ENCODE data around the gene KRTAP13-1. TPM values are rescaled to one million over a fixed set of nuclear protein-coding genes. Genes with fewer than 3 reads are reported as not detected.

The KRTAP13-1 gene
- polyA plus RNA-seq, 2 of the 4 experiments (the other 2 are of a cell fraction) = not detected

DNA sequence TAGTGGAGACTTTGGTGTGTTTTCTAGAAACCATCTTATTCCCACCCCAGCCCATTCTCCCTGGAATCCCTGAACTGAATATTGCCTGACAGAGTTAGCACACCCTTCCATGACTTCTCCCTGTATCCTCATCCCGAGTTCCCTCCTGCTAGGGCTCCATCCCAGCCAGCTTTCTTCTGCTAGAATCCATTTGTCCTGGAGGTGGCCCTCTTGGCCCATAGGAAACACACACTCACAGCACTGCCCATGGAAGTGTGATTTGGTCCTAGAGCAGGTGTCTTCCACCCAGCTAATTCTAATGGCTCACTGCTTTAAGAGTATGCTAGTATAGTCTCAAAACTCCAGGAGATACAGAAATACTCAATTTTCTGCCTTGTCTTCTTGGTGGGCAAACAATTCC lies 48.4 kb downstream of the KRTAP13-1 start:
- Histone ChIP-seq H3K4me1 (no peaks in the 10 kb centered on the region), H3K4me2 (no peak overlapping the region), H3K27ac (no peak overlapping the region), H3K4me3 (no peak overlapping the region), H3K9me3 (no peaks in the 10 kb centered on the region)
- TF ChIP-seq EHF (CRISPR knock-in tag; IDR thresholded peaks at IDR 0.05) (no peak), ZSCAN20 (CRISPR knock-in tag; IDR thresholded peaks at IDR 0.05) (no peak), CBX2 (IDR thresholded peaks at IDR 0.05; ENCODE audit: borderline replicate concordance, low read depth) (no peak), HDAC2 (IDR thresholded peaks at IDR 0.05) (no peak), RARB (CRISPR knock-in tag; IDR thresholded peaks at IDR 0.05) (no peak), ZNF302 (CRISPR knock-in tag; IDR thresholded peaks at IDR 0.05) (no peak), GATA3 (IDR thresholded peaks at IDR 0.05; ENCODE audit: borderline replicate concordance) (no peak)
- TF ChIP-seq, protein P1, sequence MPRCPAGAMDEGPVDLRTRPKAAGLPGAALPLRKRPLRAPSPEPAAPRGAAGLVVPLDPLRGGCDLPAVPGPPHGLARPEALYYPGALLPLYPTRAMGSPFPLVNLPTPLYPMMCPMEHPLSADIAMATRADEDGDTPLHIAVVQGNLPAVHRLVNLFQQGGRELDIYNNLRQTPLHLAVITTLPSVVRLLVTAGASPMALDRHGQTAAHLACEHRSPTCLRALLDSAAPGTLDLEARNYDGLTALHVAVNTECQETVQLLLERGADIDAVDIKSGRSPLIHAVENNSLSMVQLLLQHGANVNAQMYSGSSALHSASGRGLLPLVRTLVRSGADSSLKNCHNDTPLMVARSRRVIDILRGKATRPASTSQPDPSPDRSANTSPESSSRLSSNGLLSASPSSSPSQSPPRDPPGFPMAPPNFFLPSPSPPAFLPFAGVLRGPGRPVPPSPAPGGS (IDR thresholded peaks at IDR 0.05) = no peak
- ATAC-seq (no peak), DNase-seq (ENCODE audit: low read depth in 1 of 2, low spot score in 1 of 2) (no peak), FAIRE-seq (no peak)
- POLR2A ChIA-PET = no interaction called here
- CTCF ChIA-PET = no interaction called here
- WGBS (ENCODE audit: missing lambda C conversion rate) = 0% methylated on average over 1 of the region's 1 CpG

Small RNA genes within 50 kb of the gene (small RNA-seq; reads per million reads assigned to genes)
- gene KRTAP23-1 (0 reads per million in 6 experiments), gene MIR4327 (0 reads per million in 6 experiments)

Other genes starting within 250 kb of the KRTAP13-1 start
- not detected in 2 replicates for gene CLDN17, start 229.2 kb upstream of the KRTAP13-1 start, polyA plus RNA-seq (2011; rRNA removed)
- gene CLDN17, start 229.2 kb upstream of the KRTAP13-1 start, polyA plus RNA-seq (2017; fragmentation: RNase III; extraction: RNeasy Plus Mini Kit Qiagen cat#74134 plus additional on column Dnase treatment) = not detected in 3 replicates
- not detected in 2 replicates for gene CLDN8, start 179.9 kb upstream of the KRTAP13-1 start, polyA plus RNA-seq (2011; rRNA removed)
- gene CLDN8, start 179.9 kb upstream of the KRTAP13-1 start, polyA plus RNA-seq (2017; fragmentation: RNase III; extraction: RNeasy Plus Mini Kit Qiagen cat#74134 plus additional on column Dnase treatment) = not detected in 3 replicates
- gene KRTAP24-1, start 113.1 kb upstream of the KRTAP13-1 start, polyA plus RNA-seq (2011; rRNA removed) = not detected in 2 replicates
- not detected in 3 replicates for gene KRTAP24-1, start 113.1 kb upstream of the KRTAP13-1 start, polyA plus RNA-seq (2017; fragmentation: RNase III; extraction: RNeasy Plus Mini Kit Qiagen cat#74134 plus additional on column Dnase treatment)
- gene KRTAP25-1, start 106.5 kb upstream of the KRTAP13-1 start, polyA plus RNA-seq (2011; rRNA removed) = not detected in 2 replicates
- not detected in 3 replicates for gene KRTAP25-1, start 106.5 kb upstream of the KRTAP13-1 start, polyA plus RNA-seq (2017; fragmentation: RNase III; extraction: RNeasy Plus Mini Kit Qiagen cat#74134 plus additional on column Dnase treatment)
- not detected in 2 replicates for gene KRTAP26-1, start 75.7 kb upstream of the KRTAP13-1 start, polyA plus RNA-seq (2011; rRNA removed)
- not detected in 3 replicates for gene KRTAP26-1, start 75.7 kb upstream of the KRTAP13-1 start, polyA plus RNA-seq (2017; fragmentation: RNase III; extraction: RNeasy Plus Mini Kit Qiagen cat#74134 plus additional on column Dnase treatment)
- gene KRTAP27-1, start 58.3 kb upstream of the KRTAP13-1 start, polyA plus RNA-seq (2011; rRNA removed) = not detected in 2 replicates
- not detected in 3 replicates for gene KRTAP27-1, start 58.3 kb upstream of the KRTAP13-1 start, polyA plus RNA-seq (2017; fragmentation: RNase III; extraction: RNeasy Plus Mini Kit Qiagen cat#74134 plus additional on column Dnase treatment)
- gene KRTAP23-1, start 47.4 kb upstream of the KRTAP13-1 start, polyA plus RNA-seq (2011; rRNA removed) = not detected in 2 replicates
- gene KRTAP23-1, start 47.4 kb upstream of the KRTAP13-1 start, polyA plus RNA-seq (2017; fragmentation: RNase III; extraction: RNeasy Plus Mini Kit Qiagen cat#74134 plus additional on column Dnase treatment) = not detected in 3 replicates
- not detected in 2 replicates for gene KRTAP13-2, start 23.8 kb upstream of the KRTAP13-1 start, polyA plus RNA-seq (2011; rRNA removed)
- not detected in 3 replicates for gene KRTAP13-2, start 23.8 kb upstream of the KRTAP13-1 start, polyA plus RNA-seq (2017; fragmentation: RNase III; extraction: RNeasy Plus Mini Kit Qiagen cat#74134 plus additional on column Dnase treatment)
- gene KRTAP13-3, start 29.9 kb downstream of the KRTAP13-1 start, polyA plus RNA-seq (2011; rRNA removed) = not detected in 2 replicates
- gene KRTAP13-3, start 29.9 kb downstream of the KRTAP13-1 start, polyA plus RNA-seq (2017; fragmentation: RNase III; extraction: RNeasy Plus Mini Kit Qiagen cat#74134 plus additional on column Dnase treatment) = not detected in 3 replicates
- not detected in 2 replicates for gene KRTAP13-4, start 34.2 kb downstream of the KRTAP13-1 start, polyA plus RNA-seq (2011; rRNA removed)
- gene KRTAP13-4, start 34.2 kb downstream of the KRTAP13-1 start, polyA plus RNA-seq (2017; fragmentation: RNase III; extraction: RNeasy Plus Mini Kit Qiagen cat#74134 plus additional on column Dnase treatment) = not detected in 3 replicates
- not detected in 2 replicates for gene KRTAP15-1, start 44.2 kb downstream of the KRTAP13-1 start, polyA plus RNA-seq (2011; rRNA removed)
- not detected in 3 replicates for gene KRTAP15-1, start 44.2 kb downstream of the KRTAP13-1 start, polyA plus RNA-seq (2017; fragmentation: RNase III; extraction: RNeasy Plus Mini Kit Qiagen cat#74134 plus additional on column Dnase treatment)
- not detected in 2 replicates for gene KRTAP19-1, start 84.3 kb downstream of the KRTAP13-1 start, polyA plus RNA-seq (2011; rRNA removed)
- not detected in 3 replicates for gene KRTAP19-1, start 84.3 kb downstream of the KRTAP13-1 start, polyA plus RNA-seq (2017; fragmentation: RNase III; extraction: RNeasy Plus Mini Kit Qiagen cat#74134 plus additional on column Dnase treatment)
- gene KRTAP19-2, start 91.4 kb downstream of the KRTAP13-1 start, polyA plus RNA-seq (2011; rRNA removed) = not detected in 2 replicates
- not detected in 3 replicates for gene KRTAP19-2, start 91.4 kb downstream of the KRTAP13-1 start, polyA plus RNA-seq (2017; fragmentation: RNase III; extraction: RNeasy Plus Mini Kit Qiagen cat#74134 plus additional on column Dnase treatment)
- gene KRTAP19-3, start 96.0 kb downstream of the KRTAP13-1 start, polyA plus RNA-seq (2011; rRNA removed) = not detected in 2 replicates
- not detected in 3 replicates for gene KRTAP19-3, start 96.0 kb downstream of the KRTAP13-1 start, polyA plus RNA-seq (2017; fragmentation: RNase III; extraction: RNeasy Plus Mini Kit Qiagen cat#74134 plus additional on column Dnase treatment)
- not detected in 2 replicates for gene KRTAP19-4, start 101.1 kb downstream of the KRTAP13-1 start, polyA plus RNA-seq (2011; rRNA removed)
- not detected in 3 replicates for gene KRTAP19-4, start 101.1 kb downstream of the KRTAP13-1 start, polyA plus RNA-seq (2017; fragmentation: RNase III; extraction: RNeasy Plus Mini Kit Qiagen cat#74134 plus additional on column Dnase treatment)
- gene KRTAP19-5, start 106.1 kb downstream of the KRTAP13-1 start, polyA plus RNA-seq (2011; rRNA removed) = not detected in 2 replicates
- gene KRTAP19-5, start 106.1 kb downstream of the KRTAP13-1 start, polyA plus RNA-seq (2017; fragmentation: RNase III; extraction: RNeasy Plus Mini Kit Qiagen cat#74134 plus additional on column Dnase treatment) = not detected in 3 replicates
- not detected in 2 replicates for gene KRTAP19-6, start 145.8 kb downstream of the KRTAP13-1 start, polyA plus RNA-seq (2011; rRNA removed)
- gene KRTAP19-6, start 145.8 kb downstream of the KRTAP13-1 start, polyA plus RNA-seq (2017; fragmentation: RNase III; extraction: RNeasy Plus Mini Kit Qiagen cat#74134 plus additional on column Dnase treatment) = not detected in 3 replicates
- not detected in 2 replicates for gene KRTAP19-7, start 165.3 kb downstream of the KRTAP13-1 start, polyA plus RNA-seq (2011; rRNA removed)
- not detected in 3 replicates for gene KRTAP19-7, start 165.3 kb downstream of the KRTAP13-1 start, polyA plus RNA-seq (2017; fragmentation: RNase III; extraction: RNeasy Plus Mini Kit Qiagen cat#74134 plus additional on column Dnase treatment)
- not detected in 2 replicates for gene KRTAP22-2, start 194.4 kb downstream of the KRTAP13-1 start, polyA plus RNA-seq (2011; rRNA removed)
- not detected in 3 replicates for gene KRTAP22-2, start 194.4 kb downstream of the KRTAP13-1 start, polyA plus RNA-seq (2017; fragmentation: RNase III; extraction: RNeasy Plus Mini Kit Qiagen cat#74134 plus additional on column Dnase treatment)
- not detected in 2 replicates for gene KRTAP6-3, start 196.4 kb downstream of the KRTAP13-1 start, polyA plus RNA-seq (2011; rRNA removed)
- gene KRTAP6-3, start 196.4 kb downstream of the KRTAP13-1 start, polyA plus RNA-seq (2017; fragmentation: RNase III; extraction: RNeasy Plus Mini Kit Qiagen cat#74134 plus additional on column Dnase treatment) = not detected in 3 replicates
- not detected in 2 replicates for gene KRTAP6-2, start 202.9 kb downstream of the KRTAP13-1 start, polyA plus RNA-seq (2011; rRNA removed)
- not detected in 3 replicates for gene KRTAP6-2, start 202.9 kb downstream of the KRTAP13-1 start, polyA plus RNA-seq (2017; fragmentation: RNase III; extraction: RNeasy Plus Mini Kit Qiagen cat#74134 plus additional on column Dnase treatment)
- not detected in 2 replicates for gene KRTAP22-1, start 205.1 kb downstream of the KRTAP13-1 start, polyA plus RNA-seq (2011; rRNA removed)
- not detected in 3 replicates for gene KRTAP22-1, start 205.1 kb downstream of the KRTAP13-1 start, polyA plus RNA-seq (2017; fragmentation: RNase III; extraction: RNeasy Plus Mini Kit Qiagen cat#74134 plus additional on column Dnase treatment)
- gene KRTAP6-1, start 217.9 kb downstream of the KRTAP13-1 start, polyA plus RNA-seq (2011; rRNA removed) = not detected in 2 replicates
- not detected in 3 replicates for gene KRTAP6-1, start 217.9 kb downstream of the KRTAP13-1 start, polyA plus RNA-seq (2017; fragmentation: RNase III; extraction: RNeasy Plus Mini Kit Qiagen cat#74134 plus additional on column Dnase treatment)
- not detected in 2 replicates for gene KRTAP20-1, start 220.4 kb downstream of the KRTAP13-1 start, polyA plus RNA-seq (2011; rRNA removed)
- not detected in 3 replicates for gene KRTAP20-1, start 220.4 kb downstream of the KRTAP13-1 start, polyA plus RNA-seq (2017; fragmentation: RNase III; extraction: RNeasy Plus Mini Kit Qiagen cat#74134 plus additional on column Dnase treatment)
- not detected in 2 replicates for gene KRTAP20-4, start 224.6 kb downstream of the KRTAP13-1 start, polyA plus RNA-seq (2011; rRNA removed)
- not detected in 3 replicates for gene KRTAP20-4, start 224.6 kb downstream of the KRTAP13-1 start, polyA plus RNA-seq (2017; fragmentation: RNase III; extraction: RNeasy Plus Mini Kit Qiagen cat#74134 plus additional on column Dnase treatment)
- gene KRTAP20-2, start 239.2 kb downstream of the KRTAP13-1 start, polyA plus RNA-seq (2011; rRNA removed) = not detected in 2 replicates
- not detected in 3 replicates for gene KRTAP20-2, start 239.2 kb downstream of the KRTAP13-1 start, polyA plus RNA-seq (2017; fragmentation: RNase III; extraction: RNeasy Plus Mini Kit Qiagen cat#74134 plus additional on column Dnase treatment)
- not detected in 2 replicates for gene KRTAP20-3, start 246.8 kb downstream of the KRTAP13-1 start, polyA plus RNA-seq (2011; rRNA removed)
- gene KRTAP20-3, start 246.8 kb downstream of the KRTAP13-1 start, polyA plus RNA-seq (2017; fragmentation: RNase III; extraction: RNeasy Plus Mini Kit Qiagen cat#74134 plus additional on column Dnase treatment) = not detected in 3 replicates